Testis (tissue), 3 donors: ENCODE measurements around the gene RAB27A. TPM values are rescaled to one million over a fixed set of nuclear protein-coding genes. Genes with fewer than 3 reads are reported as not detected.

Source experiments
- DNase-seq: peaks from one replicate; pipeline ENCODE4 v3.0.0-alpha.2; 2019
- H3K27ac ChIP-seq, 2 donors: fragments of 200-600 bp; sonication (generic); one replicate each; pipeline ENCODE4 v1.5.1; 2019
- H3K27me3 ChIP-seq: fragments of 200-600 bp; sonication (generic); one replicate; pipeline ENCODE4 v1.5.1; 2019
- H3K36me3 ChIP-seq: fragments of 200-600 bp; sonication (generic); one replicate; pipeline ENCODE4 v1.5.1; 2017; ENCODE audit warnings: low read depth; ENCODE audit errors: missing control alignments
- H3K4me1 ChIP-seq: fragments of 200-600 bp; sonication (generic); one replicate; pipeline ENCODE4 v1.5.1; 2019
- H3K4me3 ChIP-seq, 2 donors: fragments of 200-600 bp; sonication (generic); one replicate each; pipeline ENCODE4 v1.5.1; 2017 to 2019
- H3K9me3 ChIP-seq: fragments of 200-600 bp; sonication (generic); one replicate; pipeline ENCODE4 v1.5.1; 2017
- POLR2A ChIP-seq: fragments of 450-650 bp; IDR thresholded peaks from one replicate; pipeline ENCODE4 v1.6.1; 2017; ENCODE audit warnings: antibody characterized with exemption, mild to moderate bottlenecking, moderate library complexity
- WGBS, 2 donors: methylation state at CpG; one replicate each; pipeline ENCODE4 v1.1.5; 2018; 5-methylcytosine and 5-hydroxymethylcytosine counted together
- intact Hi-C: fragments of 100-400 bp; cut with DNase I; formaldehyde crosslinking; loops from one replicate; pipeline ENCODE4 v1.15.1; 2023; ENCODE audit warnings: low total_unique reads
- polyA plus RNA-seq: library from polyadenylated mRNA; stranded (reverse); fragments of 350-450 nt; fragmentation: Illumina TruSeq; extraction: RNeasy Lipid Tissue Mini Kit (QIAGEN cat#74804); gene quantifications from one replicate; pipeline ENCODE4 v1.2.3, GENCODE V29; 2014; ENCODE audit warnings: low read depth, low replicate concordance; ENCODE audit not compliant: insufficient read depth
- total RNA-seq, 2 donors: library from RNA; depleted of rRNA; stranded (reverse); fragments of >200 nt; gene quantifications; one replicate each; pipeline ENCODE4 v1.2.3, GENCODE V29; 2016
- TF ChIP-seq, protein P1 (sequence below), 3 experiments: fragments of 450-650 bp in 2 of 3; fragments of 200-600 bp in 1 of 3; sonication (generic) in 1 of 3; IDR thresholded peaks; one replicate each; pipeline ENCODE4 v1.5.1; 2016 to 2019; ENCODE audit warnings: antibody characterized with exemption in 3 of 3, mild to moderate bottlenecking in 2 of 3, moderate library complexity in 1 of 3

The RAB27A gene
- total and polyA plus RNA-seq, 3 donors from 2014 or later, result 13.1 to 19.2 (median 13.7) TPM

DNA sequence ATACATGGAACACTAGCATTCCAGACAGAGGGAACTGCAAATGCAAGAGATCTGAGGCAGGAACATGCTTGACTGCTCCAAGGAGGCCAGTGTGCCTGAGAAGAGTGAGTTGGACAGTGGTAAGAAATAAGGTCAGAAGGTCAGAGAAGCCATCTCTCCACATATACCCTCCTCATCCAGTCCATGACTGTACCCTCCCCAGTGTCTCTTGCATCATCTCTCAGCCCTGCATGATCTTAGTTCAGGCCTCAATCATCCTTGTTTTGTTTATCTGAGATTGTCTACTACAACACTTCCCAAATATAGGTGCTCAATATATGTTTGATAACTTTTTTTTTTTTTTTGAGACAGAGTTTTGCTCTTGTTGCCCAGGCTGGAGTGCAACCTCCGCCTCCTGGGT lies 87.4 kb downstream of the RAB27A start:
- H3K27ac ChIP-seq, result no peak overlapping the region
- H3K4me1 ChIP-seq, result peaks cover 6% of the 10 kb centered on the region
- DNase-seq, result no peak
- no peaks in the 10 kb centered on the region for H3K36me3 ChIP-seq
- intact Hi-C loops, result no loop called here
- H3K9me3 ChIP-seq, result no peaks in the 10 kb centered on the region
- H3K4me3 ChIP-seq, result no peak overlapping the region
- 90 to 95% methylated on average over 1 of the region's 1 CpG for WGBS, 2 donors
- TF ChIP-seq POLR2A, result no peak
- TF ChIP-seq, protein P1, sequence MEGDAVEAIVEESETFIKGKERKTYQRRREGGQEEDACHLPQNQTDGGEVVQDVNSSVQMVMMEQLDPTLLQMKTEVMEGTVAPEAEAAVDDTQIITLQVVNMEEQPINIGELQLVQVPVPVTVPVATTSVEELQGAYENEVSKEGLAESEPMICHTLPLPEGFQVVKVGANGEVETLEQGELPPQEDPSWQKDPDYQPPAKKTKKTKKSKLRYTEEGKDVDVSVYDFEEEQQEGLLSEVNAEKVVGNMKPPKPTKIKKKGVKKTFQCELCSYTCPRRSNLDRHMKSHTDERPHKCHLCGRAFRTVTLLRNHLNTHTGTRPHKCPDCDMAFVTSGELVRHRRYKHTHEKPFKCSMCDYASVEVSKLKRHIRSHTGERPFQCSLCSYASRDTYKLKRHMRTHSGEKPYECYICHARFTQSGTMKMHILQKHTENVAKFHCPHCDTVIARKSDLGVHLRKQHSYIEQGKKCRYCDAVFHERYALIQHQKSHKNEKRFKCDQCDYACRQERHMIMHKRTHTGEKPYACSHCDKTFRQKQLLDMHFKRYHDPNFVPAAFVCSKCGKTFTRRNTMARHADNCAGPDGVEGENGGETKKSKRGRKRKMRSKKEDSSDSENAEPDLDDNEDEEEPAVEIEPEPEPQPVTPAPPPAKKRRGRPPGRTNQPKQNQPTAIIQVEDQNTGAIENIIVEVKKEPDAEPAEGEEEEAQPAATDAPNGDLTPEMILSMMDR (IDR thresholded peaks at IDR 0.05), result no peak
- H3K27me3 ChIP-seq, result no peaks in the 10 kb centered on the region

- intact Hi-C loops, result no loop called here
- H3K27ac ChIP-seq, result no peak overlapping the region
- TF ChIP-seq, protein P1 (IDR thresholded peaks at IDR 0.05), result no peak
- no peak for TF ChIP-seq POLR2A
- H3K9me3 ChIP-seq, result no peaks in the 10 kb centered on the region
- H3K36me3 ChIP-seq, result no peaks in the 10 kb centered on the region
- DNase-seq, result no peak
- no peak overlapping the region for H3K4me3 ChIP-seq
- no peaks in the 10 kb centered on the region for H3K27me3 ChIP-seq
- WGBS, 2 donors, result 88 to 92% methylated on average over 3 of the region's 3 CpGs
- peaks cover 27% of the 10 kb centered on the region for H3K4me1 ChIP-seq
These were observed 90.9 kb downstream of the RAB27A start for GRCh38 chr15:55198706-55199105.

DNA sequence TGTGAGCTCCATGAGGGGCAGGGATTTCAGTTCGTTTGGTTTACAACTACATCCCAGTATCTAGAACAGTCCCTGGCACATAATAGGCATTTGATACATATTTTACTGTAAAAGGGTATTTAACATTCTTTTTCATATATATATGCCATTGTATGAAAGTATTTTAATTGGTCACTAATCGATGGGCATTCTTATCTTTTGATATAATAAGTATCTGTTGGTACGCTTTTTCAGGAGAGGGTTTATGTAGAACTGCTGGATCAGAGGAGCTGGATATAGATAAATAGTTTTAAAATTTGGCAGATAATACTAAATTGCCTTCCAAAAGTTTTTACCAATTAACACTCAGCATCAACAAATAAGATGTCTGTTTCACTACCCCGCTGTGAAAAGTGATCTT lies 91.9 kb downstream of the RAB27A start:
- Histone ChIP-seq H3K4me1 (peaks cover 35% of the 10 kb centered on the region), H3K9me3 (no peaks in the 10 kb centered on the region), H3K27me3 (no peaks in the 10 kb centered on the region), H3K36me3 (no peaks in the 10 kb centered on the region), H3K27ac (peak overlapping the region in 1 of 2 donors; percentile 93), H3K4me3 (peak overlapping the region; percentile 76 to 84)
- TF ChIP-seq, protein P1 (IDR thresholded peaks at IDR 0.05), result no peak
- TF ChIP-seq POLR2A, result no peak
- WGBS, 2 donors, result 15 to 22% methylated on average over 4 of the region's 4 CpGs
- intact Hi-C loops, result no loop called here
- no peak for DNase-seq

- intact Hi-C loops, result no loop called here
- no peak for TF ChIP-seq POLR2A
- TF ChIP-seq, protein P1 (IDR thresholded peaks at IDR 0.05), result no peak
- no peaks in the 10 kb centered on the region for H3K9me3 ChIP-seq
These were observed 92.3 kb downstream of the RAB27A start for GRCh38 chr15:55197362-55197705.

More at GRCh38 chr15:55197362-55197705, 92.3 kb downstream of the RAB27A start:
- 0 to 1% methylated on average over 10 of the region's 10 CpGs for WGBS, 2 donors
- DNase-seq, result no peak
- Histone ChIP-seq H3K36me3 (no peaks in the 10 kb centered on the region), H3K4me1 (peaks cover 35% of the 10 kb centered on the region), H3K27ac (peak overlapping the region; percentile 86 to 93), H3K4me3 (peak overlapping the region; percentile 76 to 84), H3K27me3 (no peaks in the 10 kb centered on the region)
